ENCODE results near the gene LCP1. TPM values are rescaled to one million over a fixed set of nuclear protein-coding genes. Genes with fewer than 3 reads are reported as not detected.

Gene LCP1
- total RNA-seq, 1 experiment from 2014 or later: 54.6 TPM

GRCh38 chr13:46134494-46134893 lies 47.5 kb downstream of the LCP1 start:
- CTCF ChIA-PET: interaction anchor here (0.6 kb wide), 2 partner anchors 394 to 464 kb away, joined by 4 to 6 read pairs; no protein-coding TSS in a partner anchor
- no peak for DNase-seq
- H3K9me3 Mint-ChIP-seq (ENCODE audit: low read depth, unreplicated experiment): no peaks in the 10 kb centered on the region
- H3K27me3 Mint-ChIP-seq (ENCODE audit: unreplicated experiment): no peaks in the 10 kb centered on the region
- no peak overlapping the region for H3K27ac Mint-ChIP-seq (ENCODE audit: unreplicated experiment)
- H3K4me3 Mint-ChIP-seq (ENCODE audit: low read depth, unreplicated experiment): no peak overlapping the region
- no TSS peak for BruUV-seq (replicated peaks)
- TF ChIP-seq CTCF (IDR thresholded peaks at IDR 0.05; ENCODE audit: unreplicated experiment): no peak
- intact Hi-C loops (cut with micrococcal nuclease; ENCODE audit: unreplicated experiment): no loop called here
- H3K4me1 Mint-ChIP-seq (ENCODE audit: low read depth, unreplicated experiment): peaks cover 22% of the 10 kb centered on the region
- peaks cover 5% of the 10 kb centered on the region for H3K36me3 Mint-ChIP-seq (ENCODE audit: insufficient read depth, unreplicated experiment)

- intact Hi-C loops (cut with micrococcal nuclease; ENCODE audit: unreplicated experiment): no loop called here
- CTCF ChIA-PET: no interaction called here
- Mint-ChIP-seq H3K4me1 (ENCODE audit: low read depth, unreplicated experiment) (peaks cover 22% of the 10 kb centered on the region), H3K4me3 (ENCODE audit: low read depth, unreplicated experiment) (no peak overlapping the region), H3K36me3 (ENCODE audit: insufficient read depth, unreplicated experiment) (peaks cover 5% of the 10 kb centered on the region), H3K9me3 (ENCODE audit: low read depth, unreplicated experiment) (no peaks in the 10 kb centered on the region), H3K27ac (ENCODE audit: unreplicated experiment) (no peak overlapping the region), H3K27me3 (ENCODE audit: unreplicated experiment) (no peaks in the 10 kb centered on the region)
- no peak for DNase-seq
- no peak for TF ChIP-seq CTCF (IDR thresholded peaks at IDR 0.05; ENCODE audit: unreplicated experiment)
- no TSS peak for BruUV-seq (replicated peaks)
Measured at GRCh38 chr13:46132109-46132508, 49.9 kb downstream of the LCP1 start.

- CTCF ChIA-PET: no interaction called here
- no peak for TF ChIP-seq CTCF (IDR thresholded peaks at IDR 0.05; ENCODE audit: unreplicated experiment)
- intact Hi-C loops (cut with micrococcal nuclease; ENCODE audit: unreplicated experiment): no loop called here
- Mint-ChIP-seq H3K27ac (ENCODE audit: unreplicated experiment) (no peak overlapping the region), H3K9me3 (ENCODE audit: low read depth, unreplicated experiment) (no peaks in the 10 kb centered on the region), H3K4me1 (ENCODE audit: low read depth, unreplicated experiment) (peaks cover 22% of the 10 kb centered on the region), H3K27me3 (ENCODE audit: unreplicated experiment) (no peaks in the 10 kb centered on the region), H3K36me3 (ENCODE audit: insufficient read depth, unreplicated experiment) (peaks cover 5% of the 10 kb centered on the region), H3K4me3 (ENCODE audit: low read depth, unreplicated experiment) (no peak overlapping the region)
- DNase-seq: no peak
- no TSS peak for BruUV-seq (replicated peaks)
Measured at GRCh38 chr13:46131705-46132104, 50.3 kb downstream of the LCP1 start.

DNA sequence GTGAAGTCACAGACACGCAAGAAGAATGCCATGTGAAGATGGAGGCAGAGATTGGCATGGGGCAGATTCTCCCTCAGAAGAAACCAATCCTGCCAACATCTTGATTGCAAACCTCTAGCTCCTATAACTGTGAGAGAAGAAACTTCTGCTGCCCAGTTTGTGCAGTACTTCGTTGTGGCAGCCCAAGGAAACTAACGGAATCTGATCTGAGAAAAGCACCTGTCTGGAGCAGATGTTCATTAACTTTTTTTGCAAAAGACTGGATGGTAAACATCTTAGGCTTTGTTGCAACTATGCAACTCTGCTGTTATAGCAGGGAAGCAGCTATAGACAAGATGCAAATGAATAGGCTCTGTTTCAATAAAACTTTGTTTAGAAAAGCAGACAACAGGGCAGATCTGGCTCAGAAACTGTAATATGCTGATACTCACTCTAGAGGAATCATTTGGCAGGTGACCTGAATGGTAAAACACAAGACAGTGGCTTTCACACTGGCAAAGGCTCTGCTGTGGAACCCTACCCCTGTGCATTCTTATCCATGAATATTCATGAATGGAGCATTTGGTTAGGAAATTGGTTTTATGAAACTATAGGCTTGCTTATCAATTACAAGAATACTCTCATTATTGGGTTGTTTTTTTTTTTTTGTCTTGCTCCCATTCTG lies 51.9 kb downstream of the LCP1 start:
- no TSS peak for BruUV-seq (replicated peaks)
- H3K9me3 Mint-ChIP-seq (ENCODE audit: low read depth, unreplicated experiment): no peaks in the 10 kb centered on the region
- no peak for TF ChIP-seq CTCF (IDR thresholded peaks at IDR 0.05; ENCODE audit: unreplicated experiment)
- no peak overlapping the region for H3K27ac Mint-ChIP-seq (ENCODE audit: unreplicated experiment)
- H3K4me3 Mint-ChIP-seq (ENCODE audit: low read depth, unreplicated experiment): no peak overlapping the region
- CTCF ChIA-PET: no interaction called here
- H3K27me3 Mint-ChIP-seq (ENCODE audit: unreplicated experiment): no peaks in the 10 kb centered on the region
- peaks cover 6% of the 10 kb centered on the region for H3K4me1 Mint-ChIP-seq (ENCODE audit: low read depth, unreplicated experiment)
- no peak for DNase-seq
- H3K36me3 Mint-ChIP-seq (ENCODE audit: insufficient read depth, unreplicated experiment): peaks cover 5% of the 10 kb centered on the region
- intact Hi-C loops (cut with micrococcal nuclease; ENCODE audit: unreplicated experiment): loop anchor here (5.0 kb wide), 1 partner anchor 78 kb away; the partner anchor contains the start of gene ZC3H13
